Measurements from ENCODE around the gene RACGAP1.

The RACGAP1 gene

GRCh38 chr12:50025187-50026059, at the start of gene RACGAP1:
Gene RACGAP1, minus strand, starts transcription at chr12:50025494. Its CDS starts 8,779 bp downstream, at chr12:50016715.
- peak; percentile 99 for DNase-seq

GRCh38 chr12:50073712-50074111, 48.4 kb upstream of the RACGAP1 start:
- DNase-seq: no peak

DNA sequence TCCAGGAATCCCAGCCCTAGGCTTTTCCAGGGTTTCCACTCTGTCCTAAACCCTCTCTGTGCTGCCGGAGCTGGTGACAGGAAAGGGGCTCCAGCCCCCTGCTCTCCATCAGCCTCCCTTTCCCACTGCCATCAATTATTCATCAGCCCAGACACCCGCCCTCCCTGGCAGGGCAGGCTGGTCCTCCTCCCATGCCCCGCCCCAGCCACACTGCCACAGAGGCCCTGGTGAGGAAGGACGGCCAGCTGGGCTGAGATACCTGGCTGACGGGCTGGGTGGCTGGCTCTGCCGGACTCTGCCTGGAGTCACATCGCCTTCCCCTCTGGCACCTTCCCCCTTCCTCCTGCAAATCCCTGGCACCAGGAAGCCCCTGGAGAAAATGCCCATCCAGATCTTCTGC, 47.9 kb upstream of the RACGAP1 start:
- no peak for DNase-seq

DNA sequence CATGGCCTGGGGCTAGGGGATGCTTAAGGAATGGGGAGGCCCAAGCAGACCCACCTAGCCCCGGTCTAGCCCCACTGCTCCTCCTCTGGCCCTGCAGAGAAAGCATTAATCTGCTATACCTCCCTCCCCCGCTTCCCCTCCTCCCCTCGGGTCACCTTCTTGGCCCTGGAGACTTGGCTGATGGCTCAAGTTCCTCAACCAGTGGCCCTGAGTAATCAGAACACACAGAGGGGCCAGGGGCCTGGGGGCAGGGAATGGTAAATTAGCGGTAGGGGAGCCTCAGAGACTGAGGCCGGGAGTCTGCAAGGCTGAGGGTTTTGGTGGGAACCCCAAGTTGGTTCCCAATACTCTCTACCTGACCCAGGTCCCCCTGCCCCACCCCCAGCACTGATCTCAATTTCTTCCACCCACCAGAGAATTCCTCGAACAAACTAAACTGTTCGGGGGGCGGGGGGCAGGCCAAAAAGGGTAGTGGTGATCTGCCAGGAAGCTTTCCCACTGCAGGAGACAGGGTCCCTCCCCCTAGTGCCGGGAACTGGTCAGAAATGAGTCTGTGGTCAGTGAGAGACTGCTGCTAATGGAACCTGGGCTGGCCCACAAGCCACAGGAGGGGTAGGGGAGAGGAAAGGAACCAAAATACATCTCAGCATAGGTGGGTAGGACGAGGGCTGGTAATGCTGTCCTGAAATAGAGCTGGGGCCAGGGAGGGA, 47.1 kb upstream of the RACGAP1 start:
- no peak for DNase-seq

- DNase-seq: peak; percentile 48
Measured at GRCh38 chr12:50070314-50071060, 45.2 kb upstream of the RACGAP1 start.

DNA sequence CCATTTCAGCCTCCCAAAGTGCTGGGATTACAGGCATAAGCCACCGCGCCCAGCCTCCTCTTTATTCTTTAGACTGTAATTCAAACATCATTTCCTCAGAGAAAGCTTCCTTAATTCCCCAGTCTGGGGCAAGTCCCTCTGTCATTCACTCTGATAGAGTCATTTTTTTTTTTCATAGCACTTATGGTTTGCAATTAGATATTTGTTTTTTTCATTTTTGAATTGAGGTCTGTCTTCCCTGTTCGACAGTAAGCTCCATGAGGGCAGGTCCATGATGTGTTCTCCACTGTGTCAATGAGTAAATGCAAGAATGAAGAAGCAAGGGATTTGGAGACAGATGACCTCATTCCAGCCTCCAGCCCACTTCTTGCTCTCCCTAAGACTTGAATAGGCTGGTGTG, 44.2 kb upstream of the RACGAP1 start:
- DNase-seq: no peak

- no peak for DNase-seq
Measured at GRCh38 chr12:50069069-50069468, 43.8 kb upstream of the RACGAP1 start.

GRCh38 chr12:50066402-50066801, 41.1 kb upstream of the RACGAP1 start:
- no peak for DNase-seq

- DNase-seq: no peak
Measured at GRCh38 chr12:50065726-50066310, 40.5 kb upstream of the RACGAP1 start.

GRCh38 chr12:50062728-50063460, 37.6 kb upstream of the RACGAP1 start:
- no peak for DNase-seq

DNA sequence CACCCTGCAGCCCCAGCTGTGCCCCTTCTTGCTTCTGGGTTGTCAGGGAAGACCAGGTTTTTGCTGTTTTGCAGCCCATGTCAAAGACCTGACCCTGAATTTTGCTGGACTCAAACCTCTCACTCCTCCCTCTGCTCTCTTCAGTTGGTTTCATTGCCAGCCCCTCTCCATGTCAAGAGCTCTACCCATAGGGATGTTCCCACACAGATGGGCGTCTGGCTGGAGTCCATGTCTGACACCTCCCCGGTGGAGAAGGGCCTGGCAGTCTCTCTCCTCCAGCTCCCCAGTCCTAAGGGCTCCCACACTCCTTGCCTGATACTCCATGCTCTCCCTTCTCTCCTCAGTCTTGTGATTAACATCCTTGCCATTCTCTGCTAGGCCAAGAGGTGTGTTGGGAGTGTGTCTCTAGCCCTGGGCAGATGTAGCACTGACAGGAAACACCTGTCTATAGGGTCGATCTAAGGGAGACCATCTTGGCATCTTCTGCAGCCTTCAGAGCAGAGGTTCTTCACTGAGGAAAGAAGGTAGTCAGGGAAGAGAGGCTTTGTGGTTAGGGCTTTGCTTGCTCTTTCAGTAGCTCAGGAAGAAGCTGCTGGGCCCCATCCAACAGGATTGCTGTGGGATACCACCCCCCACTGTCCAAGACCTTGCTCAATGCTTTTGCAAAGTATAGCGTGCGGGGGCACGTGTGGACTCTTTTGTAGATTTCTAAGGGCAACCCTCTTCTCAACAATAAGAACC, 36.8 kb upstream of the RACGAP1 start:
- DNase-seq: no peak

GRCh38 chr12:50061171-50061570, 35.9 kb upstream of the RACGAP1 start:
- no peak for DNase-seq

GRCh38 chr12:50060120-50060468, 34.8 kb upstream of the RACGAP1 start:
- DNase-seq: no peak

DNA sequence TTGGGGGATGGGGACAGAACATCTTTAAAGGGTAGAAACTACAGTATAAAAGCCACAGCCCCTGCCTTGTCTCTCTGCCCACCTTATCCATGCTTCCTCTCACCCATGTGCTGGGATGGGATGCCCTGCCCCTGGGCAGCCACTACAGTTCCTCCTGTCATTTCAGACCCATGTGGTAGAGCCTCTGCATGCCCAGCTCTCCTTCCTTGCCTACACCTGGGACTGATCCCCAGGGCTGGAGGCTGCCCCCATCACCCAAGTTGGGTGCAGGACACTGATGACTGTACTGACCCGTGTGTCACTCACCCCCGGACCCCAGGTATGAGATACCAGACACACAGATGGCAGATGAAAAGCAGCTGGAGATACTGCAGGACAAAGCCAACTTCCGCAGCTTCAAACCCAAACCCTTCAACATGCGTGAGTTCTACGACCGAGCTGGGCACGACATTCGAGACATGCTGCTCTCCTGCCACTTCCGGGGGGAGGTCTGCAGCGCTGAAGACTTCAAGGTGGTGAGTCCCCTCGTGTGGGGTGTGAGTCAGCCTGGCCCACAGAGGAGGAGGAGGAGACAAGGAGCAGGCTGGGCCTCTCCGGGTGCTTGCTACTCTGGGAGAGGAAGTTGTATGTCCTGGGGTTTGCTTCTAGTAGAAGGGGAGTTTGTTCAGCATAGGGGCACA, 34.3 kb upstream of the RACGAP1 start:
- DNase-seq: no peak

DNA sequence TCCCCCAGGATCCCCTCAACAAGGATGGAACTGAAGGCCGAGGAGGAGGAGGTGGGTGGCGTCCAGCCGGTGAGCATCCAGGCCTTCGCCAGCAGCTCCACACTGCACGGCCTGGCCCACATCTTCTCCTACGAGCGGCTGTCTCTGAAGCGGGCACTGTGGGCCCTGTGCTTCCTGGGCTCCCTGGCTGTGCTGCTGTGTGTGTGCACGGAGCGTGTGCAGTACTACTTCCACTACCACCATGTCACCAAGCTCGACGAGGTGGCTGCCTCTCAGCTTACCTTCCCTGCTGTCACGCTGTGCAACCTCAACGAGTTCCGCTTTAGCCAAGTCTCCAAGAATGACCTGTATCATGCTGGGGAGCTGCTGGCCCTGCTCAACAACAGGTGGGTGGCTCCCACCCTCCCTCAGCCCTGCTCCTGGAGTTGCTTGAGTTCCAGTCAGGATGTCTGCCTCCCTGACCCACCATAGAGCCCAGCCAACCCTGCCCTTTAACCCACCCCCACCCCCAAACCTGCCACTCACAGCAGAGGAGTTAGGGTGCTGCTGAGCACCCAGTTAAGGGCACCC, 33.5 kb upstream of the RACGAP1 start:
- no peak for DNase-seq

- no peak for DNase-seq
Measured at GRCh38 chr12:50057896-50058670, 32.8 kb upstream of the RACGAP1 start.

GRCh38 chr12:50057000-50057841, 31.9 kb upstream of the RACGAP1 start, which contains the start of gene ASIC1:
Gene ASIC1, plus strand, starts transcription at chr12:50057596. Its CDS starts 1,171 bp downstream, at chr12:50058767.
- DNase-seq: peak; percentile 28

GRCh38 chr12:50056639-50056976, 31.3 kb upstream of the RACGAP1 start:
- no peak for DNase-seq
